ENCODE measurements around the gene FARP1. TPM values are rescaled to one million over a fixed set of nuclear protein-coding genes. Genes with fewer than 3 reads are reported as not detected.

Gene FARP1
- total and polyA plus RNA-seq, 2 of the 13 experiments (the other 11 are each of a cell fraction or from before 2014, with no cell fraction given) = 70.6 to 126 TPM

- peak; percentile 34; the same call in 1 of the 2 replicates for TF ChIP-seq ZBTB33 (CRISPR knock-in tag; IDR thresholded peaks at IDR 0.05)
- TF ChIP-seq TGIF2 (CRISPR knock-in tag; IDR thresholded peaks at IDR 0.05) = no peak
- no peak for TF ChIP-seq SOX6 (IDR thresholded peaks at IDR 0.05)
- peak; percentile 69 for TF ChIP-seq SOX6 (CRISPR knock-in tag; IDR thresholded peaks at IDR 0.05)
- no peak for TF ChIP-seq ATF3 (CRISPR knock-in tag; IDR thresholded peaks at IDR 0.05)
- TF ChIP-seq ARID5B (CRISPR knock-in tag; IDR thresholded peaks at IDR 0.05) = peak; percentile 33; the same call in 1 of the 2 replicates
- no peak for TF ChIP-seq SP140L (CRISPR knock-in tag; IDR thresholded peaks at IDR 0.05; ENCODE audit: borderline replicate concordance)
- TF ChIP-seq ATF4 (CRISPR knock-in tag; IDR thresholded peaks at IDR 0.05) = no peak
- TF ChIP-seq ZSCAN30 (CRISPR knock-in tag; IDR thresholded peaks at IDR 0.05) = no peak
- TF ChIP-seq ELK4 (CRISPR knock-in tag; IDR thresholded peaks at IDR 0.05; ENCODE audit: borderline replicate concordance) = no peak
- TF ChIP-seq SYNCRIP (IDR thresholded peaks at IDR 0.05; ENCODE audit: insufficient read depth, low read depth, low read length) = no peak
- TF ChIP-seq MBD4 (IDR thresholded peaks at IDR 0.05; ENCODE audit: borderline replicate concordance, low read length) = no peak
- no peak for TF ChIP-seq SNAPC5 (CRISPR knock-in tag; IDR thresholded peaks at IDR 0.05; ENCODE audit: borderline replicate concordance)
- TF ChIP-seq ZNF800 (CRISPR knock-in tag; IDR thresholded peaks at IDR 0.05) = no peak
- TF ChIP-seq HOXA5 (CRISPR knock-in tag; IDR thresholded peaks at IDR 0.05) = no peak
- TF ChIP-seq TIGD3 (CRISPR knock-in tag; IDR thresholded peaks at IDR 0.05; ENCODE audit: borderline replicate concordance) = no peak
- no peak for TF ChIP-seq SAFB2 (CRISPR knock-in tag; IDR thresholded peaks at IDR 0.05; ENCODE audit: borderline replicate concordance, low read depth)
- TF ChIP-seq CEBPG (CRISPR knock-in tag; IDR thresholded peaks at IDR 0.05) = no peak
- TF ChIP-seq RAD51 (IDR thresholded peaks at IDR 0.05; ENCODE audit: borderline replicate concordance) = no peak
Observed at GRCh38 chr13:98291658-98292057, 148.8 kb downstream of the FARP1 start (continued).

Measured in HepG2 (cell line).